Activated naive CD4-positive, alpha-beta T cell treated with anti-CD3 and anti-CD28 coated beads, Interleukin-2, amount 10 ng/mL, durations not matched to agents 7 days and 5 days (primary cell): ENCODE results near the gene FOXO6.

Experiments
- CTCF ChIA-PET: fragments of 350-600 bp; sonication (Branson Sonifier 250); formaldehyde crosslinking; loops from one replicate; lab custom pipeline; 2021; ENCODE audit warnings: antibody characterized with exemption; lab: Charles Lee
- DNase-seq: peaks from one replicate; pipeline ENCODE4 v3.0.0-alpha.2; 2020
- H3K27ac Mint-ChIP-seq: one replicate; pipeline ENCODE4 v1.8.0; 2021; ENCODE audit warnings: mild to moderate bottlenecking, moderate library complexity, mixed read lengths
- H3K27me3 Mint-ChIP-seq: one replicate; pipeline ENCODE4 v1.8.0; 2021; ENCODE audit warnings: mild to moderate bottlenecking, mixed read lengths
- H3K36me3 Mint-ChIP-seq: one replicate; pipeline ENCODE4 v1.8.0; 2021; ENCODE audit warnings: mixed read lengths
- H3K4me1 Mint-ChIP-seq: one replicate; pipeline ENCODE4 v1.8.0; 2021; ENCODE audit warnings: mixed read lengths
- H3K4me3 Mint-ChIP-seq: one replicate; pipeline ENCODE4 v1.8.0; 2021; ENCODE audit warnings: mild to moderate bottlenecking, moderate library complexity, mixed read lengths
- H3K9me3 Mint-ChIP-seq: one replicate; pipeline ENCODE4 v1.8.0; 2021; ENCODE audit warnings: mixed read lengths

FOXO6 gene

DNA sequence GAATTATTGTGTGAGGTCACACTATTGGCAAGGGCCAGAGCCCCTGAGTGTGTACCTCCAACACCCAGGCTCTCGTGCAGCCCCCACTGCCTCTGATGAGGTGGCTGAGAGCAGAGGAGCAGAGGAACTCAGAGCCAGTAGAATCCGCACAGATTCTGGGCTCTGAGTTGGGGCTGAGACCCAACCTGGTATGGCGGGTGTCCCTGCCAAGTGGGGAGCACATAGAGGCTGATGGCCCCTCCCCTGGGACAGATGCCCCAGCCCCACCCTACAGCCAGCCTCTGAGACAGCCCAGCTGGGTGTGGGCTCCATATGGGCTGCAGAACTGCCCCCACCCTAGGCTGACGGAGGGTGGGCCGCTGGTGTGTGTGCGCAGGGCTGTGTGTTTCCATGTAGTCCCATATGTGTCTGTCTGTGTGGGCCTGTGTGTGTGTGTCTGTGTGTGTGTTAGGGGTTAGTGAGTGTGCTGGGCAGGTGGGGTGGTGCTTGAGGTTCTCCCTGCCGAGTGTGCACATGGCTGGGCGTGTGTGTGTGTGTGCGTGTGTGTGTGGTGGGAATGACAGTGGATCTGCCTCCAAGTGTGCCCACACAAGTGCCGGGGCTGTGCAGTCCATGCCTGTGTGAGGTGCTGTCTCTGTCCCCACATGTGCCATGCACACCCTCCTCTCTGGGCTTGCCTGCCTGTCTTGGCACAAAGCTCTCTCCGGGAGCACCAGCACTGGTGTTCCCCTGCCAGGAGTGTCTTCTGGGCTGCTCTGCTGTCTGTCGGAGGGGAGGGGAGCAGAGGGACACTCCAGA lies 24.4 kb downstream of the FOXO6 start:
- Mint-ChIP-seq H3K4me1 (peaks cover 12% of the 10 kb centered on the region), H3K4me3 (no peak overlapping the region), H3K36me3 (no peaks in the 10 kb centered on the region), H3K27me3 (peaks cover 77% of the 10 kb centered on the region), H3K9me3 (no peaks in the 10 kb centered on the region), H3K27ac (no peak overlapping the region)
- no peak for DNase-seq
- CTCF ChIA-PET: interaction anchor here (0.5 kb wide), 1 partner anchor 1325 kb away, joined by 3 read pairs; no protein-coding TSS in a partner anchor

DNA sequence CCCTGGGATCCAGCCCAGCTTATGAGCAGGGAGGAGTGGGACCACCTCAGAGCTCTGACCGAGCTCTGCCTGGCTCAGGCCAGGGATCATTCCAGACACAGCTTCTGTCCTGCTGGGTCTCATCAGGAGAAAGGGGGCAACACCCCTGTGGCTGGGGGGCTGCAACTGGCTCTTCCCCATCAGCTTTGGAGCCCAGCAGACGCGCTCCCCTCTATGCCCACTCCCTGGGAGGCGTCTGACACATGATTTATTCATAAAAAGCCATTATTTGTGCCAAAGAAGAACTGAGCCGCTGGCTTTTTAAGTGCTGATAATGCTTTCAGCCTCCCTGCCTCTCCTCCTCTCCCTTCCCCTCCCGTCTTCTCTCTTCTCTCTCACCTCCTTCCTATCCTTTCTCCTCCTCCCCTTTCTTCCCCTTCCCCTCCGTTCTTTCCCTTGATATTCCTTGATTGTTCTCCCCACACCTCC lies 25.0 kb downstream of the FOXO6 start:
- H3K36me3 Mint-ChIP-seq: no peaks in the 10 kb centered on the region
- CTCF ChIA-PET: interaction anchor here (0.5 kb wide), 1 partner anchor 1324 kb away, joined by 3 read pairs; no protein-coding TSS in a partner anchor
- no peak overlapping the region for H3K4me3 Mint-ChIP-seq
- no peak for DNase-seq
- H3K27me3 Mint-ChIP-seq: peaks cover 70% of the 10 kb centered on the region
- no peak overlapping the region for H3K27ac Mint-ChIP-seq
- H3K9me3 Mint-ChIP-seq: no peaks in the 10 kb centered on the region
- H3K4me1 Mint-ChIP-seq: peaks cover 9% of the 10 kb centered on the region

DNA sequence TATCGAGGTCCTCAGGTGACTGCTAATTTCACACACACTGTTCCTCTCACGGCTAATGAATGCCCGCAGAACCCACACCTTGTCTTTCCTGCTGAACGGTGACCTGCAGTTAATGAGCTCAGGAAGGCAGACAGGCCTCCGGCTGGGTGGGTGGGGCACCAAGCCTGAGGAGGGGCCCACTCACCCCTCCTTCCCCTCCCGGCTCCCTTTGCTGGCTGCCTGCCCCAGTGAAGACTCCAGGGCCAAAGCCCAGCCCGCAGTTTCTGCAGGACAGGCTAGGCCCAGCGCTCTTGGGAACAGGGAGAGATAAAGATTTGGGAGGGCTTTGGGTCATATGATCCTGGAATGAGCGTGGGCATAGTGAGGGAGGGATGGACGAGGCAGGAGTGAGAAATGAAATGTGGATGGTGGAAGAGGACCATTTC lies 26.4 kb downstream of the FOXO6 start:
- no peak overlapping the region for H3K27ac Mint-ChIP-seq
- DNase-seq: no peak
- H3K36me3 Mint-ChIP-seq: no peaks in the 10 kb centered on the region
- peaks cover 7% of the 10 kb centered on the region for H3K4me1 Mint-ChIP-seq
- CTCF ChIA-PET: interaction anchor here (1.4 kb wide), 1 partner anchor 30 kb away, joined by 5 read pairs; no protein-coding TSS in a partner anchor
- H3K9me3 Mint-ChIP-seq: no peaks in the 10 kb centered on the region
- no peak overlapping the region for H3K4me3 Mint-ChIP-seq
- peaks cover 62% of the 10 kb centered on the region for H3K27me3 Mint-ChIP-seq

DNA sequence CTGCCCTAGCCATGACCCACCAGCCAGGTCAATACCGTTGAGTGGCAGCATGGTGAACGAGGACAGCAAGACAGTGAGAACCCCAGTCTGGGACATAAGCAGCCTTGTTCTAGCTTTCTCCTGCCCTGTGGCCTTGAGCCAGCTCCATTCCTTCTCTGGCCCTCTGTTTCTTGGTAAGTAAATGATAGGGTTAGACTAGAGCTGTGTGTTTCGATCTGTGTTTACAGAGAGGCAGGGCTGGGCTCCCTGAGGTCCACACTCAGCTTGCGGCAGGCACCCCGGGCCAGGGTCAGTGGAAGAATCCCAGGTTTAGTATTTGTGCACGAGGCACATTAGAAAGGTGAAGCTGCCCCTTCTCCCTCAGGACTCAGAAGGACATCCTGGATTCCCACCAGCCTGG lies 27.3 kb downstream of the FOXO6 start:
- H3K27ac Mint-ChIP-seq: no peak overlapping the region
- H3K4me1 Mint-ChIP-seq: peaks cover 2% of the 10 kb centered on the region
- CTCF ChIA-PET: interaction anchor here (1.4 kb wide), 1 partner anchor 29 kb away, joined by 5 read pairs; no protein-coding TSS in a partner anchor
- no peaks in the 10 kb centered on the region for H3K36me3 Mint-ChIP-seq
- no peak for DNase-seq
- peaks cover 58% of the 10 kb centered on the region for H3K27me3 Mint-ChIP-seq
- H3K4me3 Mint-ChIP-seq: no peak overlapping the region
- no peaks in the 10 kb centered on the region for H3K9me3 Mint-ChIP-seq

DNA sequence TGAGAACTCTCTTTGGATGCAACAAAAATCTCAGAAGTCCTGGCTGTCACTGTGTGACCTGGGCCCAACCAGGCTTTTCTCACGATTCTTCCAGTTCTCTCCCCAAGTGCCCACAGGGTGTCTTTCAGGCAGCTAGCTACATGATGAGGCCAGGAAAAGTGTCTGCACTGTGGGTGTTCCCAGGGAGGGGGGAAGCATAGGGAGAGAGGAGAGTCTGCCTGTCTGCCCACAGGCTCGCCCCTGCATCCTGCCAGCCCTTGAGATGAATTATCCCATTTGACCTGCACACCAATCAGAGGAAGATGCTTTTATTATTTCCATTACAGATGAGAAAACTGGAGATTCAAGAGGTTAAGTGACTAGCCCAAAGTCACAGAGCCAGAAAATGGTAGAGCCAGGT lies 27.8 kb downstream of the FOXO6 start:
- H3K9me3 Mint-ChIP-seq: no peaks in the 10 kb centered on the region
- H3K36me3 Mint-ChIP-seq: no peaks in the 10 kb centered on the region
- no peaks in the 10 kb centered on the region for H3K4me1 Mint-ChIP-seq
- no peak overlapping the region for H3K27ac Mint-ChIP-seq
- no peak for DNase-seq
- CTCF ChIA-PET: interaction anchor here (1.4 kb wide), 1 partner anchor 29 kb away, joined by 5 read pairs; no protein-coding TSS in a partner anchor
- H3K4me3 Mint-ChIP-seq: no peak overlapping the region
- peaks cover 58% of the 10 kb centered on the region for H3K27me3 Mint-ChIP-seq

DNA sequence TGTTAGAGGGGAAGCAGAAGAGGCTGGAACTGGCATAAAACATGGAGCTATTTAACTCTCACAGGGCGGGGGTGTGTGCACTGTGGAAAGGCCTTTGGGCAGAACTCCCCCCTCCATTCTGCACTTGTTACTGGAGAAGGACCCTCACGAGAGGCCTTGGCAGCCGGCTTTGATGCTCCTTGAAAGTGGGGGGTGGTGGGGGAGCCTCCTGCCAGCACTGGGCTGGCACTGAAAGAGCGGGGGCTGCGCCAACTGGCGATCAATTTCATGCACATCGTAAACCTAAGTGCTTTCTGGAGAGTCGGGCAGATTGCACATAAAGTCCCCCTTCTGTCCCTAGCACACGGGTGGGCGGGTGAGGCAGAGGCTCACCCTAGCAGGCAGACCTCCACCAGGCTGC lies 28.9 kb downstream of the FOXO6 start:
- CTCF ChIA-PET: no interaction called here
- DNase-seq: no peak
- no peaks in the 10 kb centered on the region for H3K9me3 Mint-ChIP-seq
- no peaks in the 10 kb centered on the region for H3K36me3 Mint-ChIP-seq
- H3K27me3 Mint-ChIP-seq: peaks cover 58% of the 10 kb centered on the region
- no peak overlapping the region for H3K4me3 Mint-ChIP-seq
- no peaks in the 10 kb centered on the region for H3K4me1 Mint-ChIP-seq
- no peak overlapping the region for H3K27ac Mint-ChIP-seq

DNA sequence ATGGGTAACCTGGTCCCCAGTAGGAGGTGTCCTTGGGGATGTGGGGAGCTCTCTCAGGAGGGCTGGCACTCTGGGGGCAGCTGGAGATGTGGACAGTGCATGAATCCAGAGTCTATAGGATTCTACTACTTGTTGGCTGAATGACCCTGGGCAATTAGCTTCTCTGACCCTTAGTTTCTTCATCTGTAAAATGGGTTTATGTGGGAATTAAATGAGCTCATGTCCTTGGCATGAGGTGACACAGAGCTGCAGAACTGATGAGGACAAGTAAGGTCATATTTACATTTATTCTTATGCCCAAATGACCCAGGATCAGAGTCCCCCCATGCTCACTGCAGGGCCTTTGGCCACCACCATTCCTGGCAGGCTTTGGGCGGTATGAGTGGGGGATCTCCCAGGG lies 29.3 kb downstream of the FOXO6 start:
- H3K9me3 Mint-ChIP-seq: no peaks in the 10 kb centered on the region
- CTCF ChIA-PET: no interaction called here
- no peaks in the 10 kb centered on the region for H3K36me3 Mint-ChIP-seq
- H3K4me3 Mint-ChIP-seq: no peak overlapping the region
- H3K4me1 Mint-ChIP-seq: no peaks in the 10 kb centered on the region
- peaks cover 58% of the 10 kb centered on the region for H3K27me3 Mint-ChIP-seq
- H3K27ac Mint-ChIP-seq: no peak overlapping the region
- DNase-seq: no peak

DNA sequence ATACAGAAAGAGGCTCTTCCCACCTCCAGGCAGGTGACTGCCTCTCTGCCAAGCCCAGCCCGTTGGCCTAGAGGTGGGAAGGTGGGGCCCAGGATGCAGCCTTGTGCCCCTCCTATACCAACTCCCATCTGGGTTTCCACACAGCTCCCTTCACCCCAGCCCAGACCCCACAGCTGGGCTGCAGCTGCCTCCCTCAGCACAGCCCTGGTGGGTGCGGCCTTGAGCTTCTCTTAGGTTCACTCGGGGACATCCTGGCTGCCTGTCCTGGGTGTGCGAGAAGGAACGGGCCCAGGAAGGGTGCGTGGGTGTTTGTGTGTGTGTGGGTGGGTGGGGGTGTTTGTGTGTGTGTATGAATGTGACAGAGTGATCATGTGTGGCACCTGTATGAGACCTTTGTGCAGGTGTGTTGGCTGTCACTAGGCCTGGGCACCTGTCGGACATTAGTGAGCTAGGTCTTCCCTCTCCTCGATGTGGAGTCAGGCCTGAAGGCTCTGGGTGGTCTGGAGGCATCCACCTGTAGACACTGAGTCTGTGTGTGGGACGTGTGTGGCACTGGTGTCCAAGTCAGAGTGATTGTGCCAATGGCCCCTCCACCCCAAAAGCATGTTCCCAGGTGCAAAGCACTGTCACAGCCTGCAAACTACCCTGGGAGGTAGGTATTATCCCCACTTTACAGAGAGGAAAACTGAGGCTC lies 30.7 kb downstream of the FOXO6 start:
- peaks cover 56% of the 10 kb centered on the region for H3K27me3 Mint-ChIP-seq
- no peak for DNase-seq
- H3K4me1 Mint-ChIP-seq: no peaks in the 10 kb centered on the region
- CTCF ChIA-PET: interaction anchor here (0.6 kb wide), 1 partner anchor 14 kb away, joined by 3 read pairs; no protein-coding TSS in a partner anchor
- no peaks in the 10 kb centered on the region for H3K9me3 Mint-ChIP-seq
- no peaks in the 10 kb centered on the region for H3K36me3 Mint-ChIP-seq
- no peak overlapping the region for H3K27ac Mint-ChIP-seq
- H3K4me3 Mint-ChIP-seq: no peak overlapping the region

DNA sequence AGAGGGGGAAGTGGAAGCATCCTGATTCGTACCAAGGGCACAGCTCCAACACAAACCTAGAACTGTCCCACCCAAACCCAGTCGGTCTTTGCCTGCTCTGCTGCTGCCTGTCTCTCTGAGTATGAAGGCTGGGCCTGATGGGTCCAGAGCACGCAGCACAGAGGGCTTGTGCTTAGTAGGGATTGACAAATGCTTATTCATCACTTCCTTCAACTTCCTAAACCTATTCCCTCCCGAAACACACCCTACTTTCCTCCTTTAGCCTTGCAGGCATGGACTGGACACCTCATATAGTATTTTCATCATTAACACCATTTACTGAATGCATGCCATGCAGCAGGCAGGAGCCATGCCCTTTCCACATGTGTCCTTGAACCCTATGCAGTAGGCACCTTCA lies 31.3 kb downstream of the FOXO6 start:
- DNase-seq: no peak
- no peak overlapping the region for H3K4me3 Mint-ChIP-seq
- H3K36me3 Mint-ChIP-seq: no peaks in the 10 kb centered on the region
- H3K4me1 Mint-ChIP-seq: no peaks in the 10 kb centered on the region
- CTCF ChIA-PET: interaction anchor here (0.6 kb wide), 1 partner anchor 14 kb away, joined by 3 read pairs; no protein-coding TSS in a partner anchor
- H3K27me3 Mint-ChIP-seq: peaks cover 56% of the 10 kb centered on the region
- no peak overlapping the region for H3K27ac Mint-ChIP-seq
- H3K9me3 Mint-ChIP-seq: no peaks in the 10 kb centered on the region

DNA sequence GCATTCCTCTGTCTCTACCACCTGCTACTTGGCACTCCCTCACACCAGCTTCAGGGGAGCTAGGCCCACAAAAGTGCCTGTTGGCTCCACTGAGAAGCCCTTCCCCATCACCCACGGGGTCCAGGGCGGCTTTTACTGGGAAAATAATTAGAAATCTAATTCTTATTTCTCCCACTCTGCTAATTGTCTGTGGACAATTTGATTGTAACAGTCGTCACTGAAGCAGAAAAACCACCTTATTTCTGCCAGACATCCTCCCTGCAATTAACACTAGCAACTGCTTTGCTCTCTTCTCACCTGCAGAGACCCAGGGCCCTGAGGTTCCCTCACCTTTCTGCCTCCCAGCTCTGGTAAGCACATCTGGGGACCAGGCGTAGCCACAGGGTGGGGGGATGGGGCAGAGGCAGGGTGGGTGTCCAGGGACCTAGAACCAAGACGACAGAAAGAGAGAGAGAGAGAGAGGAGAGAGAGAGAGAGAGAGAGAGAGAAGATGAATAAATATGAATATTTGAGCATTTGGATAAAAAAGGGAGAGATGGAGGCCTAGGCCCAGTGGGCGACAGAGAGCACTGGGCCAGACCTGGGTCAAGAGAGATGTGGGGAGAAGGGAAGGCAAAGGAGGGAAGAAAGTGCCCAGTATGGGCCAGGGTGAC lies 32.6 kb downstream of the FOXO6 start:
- H3K36me3 Mint-ChIP-seq: no peaks in the 10 kb centered on the region
- peaks cover 52% of the 10 kb centered on the region for H3K27me3 Mint-ChIP-seq
- no peak overlapping the region for H3K27ac Mint-ChIP-seq
- H3K4me3 Mint-ChIP-seq: no peak overlapping the region
- CTCF ChIA-PET: interaction anchor here (0.5 kb wide), 1 partner anchor 46 kb away, joined by 3 read pairs; no protein-coding TSS in a partner anchor
- H3K4me1 Mint-ChIP-seq: no peaks in the 10 kb centered on the region
- no peak for DNase-seq
- no peaks in the 10 kb centered on the region for H3K9me3 Mint-ChIP-seq

DNA sequence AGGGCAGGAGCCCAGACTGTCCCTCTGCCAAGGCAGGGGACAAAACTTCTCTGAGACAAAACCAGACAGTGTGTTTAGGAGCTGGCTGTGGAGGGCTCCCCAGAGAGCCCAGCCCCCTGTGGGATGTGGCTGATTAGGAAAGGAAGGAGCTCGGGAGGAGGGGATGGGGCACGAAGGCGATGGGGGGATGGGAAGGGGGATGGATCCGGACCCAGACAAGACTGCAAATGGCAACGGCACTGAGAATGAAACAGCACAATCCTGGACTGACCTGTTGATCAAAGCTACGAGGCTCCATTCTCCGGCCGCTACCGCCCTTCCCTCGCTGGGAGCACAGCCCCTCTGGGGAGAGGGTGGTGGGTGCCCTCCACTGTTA lies 33.1 kb downstream of the FOXO6 start:
- Mint-ChIP-seq H3K4me1 (no peaks in the 10 kb centered on the region), H3K27me3 (peaks cover 55% of the 10 kb centered on the region), H3K27ac (no peak overlapping the region), H3K4me3 (no peak overlapping the region), H3K36me3 (no peaks in the 10 kb centered on the region), H3K9me3 (no peaks in the 10 kb centered on the region)
- CTCF ChIA-PET: no interaction called here
- DNase-seq: no peak

DNA sequence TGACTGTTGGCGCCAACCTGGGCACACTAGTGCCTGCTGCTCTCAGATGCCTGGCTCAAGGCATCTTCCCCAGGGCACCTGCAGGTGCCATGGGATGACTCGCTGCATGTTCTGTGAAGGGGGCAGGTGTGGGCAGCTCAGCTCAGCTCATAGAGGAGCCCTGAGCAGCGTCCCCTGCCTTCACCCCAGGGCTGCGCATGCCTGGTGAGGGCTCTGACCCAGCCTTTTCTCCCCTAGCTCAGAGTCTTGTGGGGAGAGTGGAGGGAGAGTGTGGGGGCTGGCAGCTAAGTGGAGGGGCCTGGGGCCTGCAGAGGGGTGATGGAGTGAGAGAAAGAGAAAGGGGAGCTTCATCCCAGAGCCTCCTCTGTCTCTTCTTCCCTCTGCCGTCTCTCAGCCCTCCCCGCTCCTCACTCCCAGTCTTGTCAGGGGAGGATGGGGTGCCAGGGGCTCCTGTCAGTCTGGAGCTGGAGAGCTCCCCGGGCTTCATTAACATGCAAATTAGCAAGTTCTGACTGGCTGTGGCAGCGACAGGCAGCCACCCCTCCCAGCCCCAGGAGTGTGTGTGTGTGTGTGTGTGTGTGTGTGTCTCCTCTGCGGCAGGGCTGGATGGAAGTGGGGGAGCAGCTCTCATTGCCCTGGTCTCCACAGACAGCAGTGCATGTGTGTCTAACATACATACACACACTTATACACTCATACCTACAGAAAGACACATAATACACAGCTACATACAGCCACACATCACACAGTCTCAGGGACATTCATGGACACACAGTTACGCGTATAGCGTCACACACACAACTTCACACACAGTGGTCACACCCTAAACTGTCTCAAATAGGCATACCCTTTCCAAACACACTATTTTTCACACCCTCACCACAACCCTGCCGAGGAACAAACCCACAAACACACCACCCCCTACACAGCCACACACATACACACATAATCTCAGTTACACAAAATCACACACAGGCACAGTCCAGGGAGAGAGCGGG lies 34.0 kb downstream of the FOXO6 start:
- no peak for DNase-seq
- Mint-ChIP-seq H3K27ac (no peak overlapping the region), H3K27me3 (peaks cover 63% of the 10 kb centered on the region), H3K4me1 (no peaks in the 10 kb centered on the region), H3K36me3 (no peaks in the 10 kb centered on the region), H3K4me3 (no peak overlapping the region), H3K9me3 (peaks cover 2% of the 10 kb centered on the region)
- CTCF ChIA-PET: no interaction called here

DNA sequence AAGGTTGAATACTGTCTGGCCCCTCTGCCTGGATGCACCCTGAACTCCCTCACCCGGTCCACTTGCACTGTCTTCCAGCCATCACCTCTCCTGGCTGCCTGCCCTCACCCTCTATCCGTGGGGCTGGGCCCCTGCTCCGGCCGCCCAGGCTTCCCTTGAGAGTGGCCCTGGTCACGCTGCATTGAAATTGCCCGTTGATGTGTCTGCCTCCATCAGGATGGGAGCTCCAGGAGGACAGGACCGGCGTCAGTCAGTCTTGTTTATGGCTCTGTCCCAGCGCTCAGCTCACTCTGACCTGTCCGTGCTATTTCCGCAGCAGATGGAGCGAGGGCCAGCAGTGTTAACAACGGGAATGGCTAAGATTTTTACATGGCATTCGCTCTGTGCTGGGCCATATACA lies 34.9 kb downstream of the FOXO6 start:
- CTCF ChIA-PET: no interaction called here
- H3K36me3 Mint-ChIP-seq: no peaks in the 10 kb centered on the region
- H3K27me3 Mint-ChIP-seq: peaks cover 68% of the 10 kb centered on the region
- DNase-seq: no peak
- no peak overlapping the region for H3K27ac Mint-ChIP-seq
- H3K9me3 Mint-ChIP-seq: peaks cover 4% of the 10 kb centered on the region
- no peak overlapping the region for H3K4me3 Mint-ChIP-seq
- no peaks in the 10 kb centered on the region for H3K4me1 Mint-ChIP-seq
